NCI-H774 (cell line): ENCODE data around the gene CPTP.

Source experiments
- DNase-seq: peaks from one replicate; lab custom pipeline; 2025; lab: John Stamatoyannopoulos, UW

Gene CPTP

DNA sequence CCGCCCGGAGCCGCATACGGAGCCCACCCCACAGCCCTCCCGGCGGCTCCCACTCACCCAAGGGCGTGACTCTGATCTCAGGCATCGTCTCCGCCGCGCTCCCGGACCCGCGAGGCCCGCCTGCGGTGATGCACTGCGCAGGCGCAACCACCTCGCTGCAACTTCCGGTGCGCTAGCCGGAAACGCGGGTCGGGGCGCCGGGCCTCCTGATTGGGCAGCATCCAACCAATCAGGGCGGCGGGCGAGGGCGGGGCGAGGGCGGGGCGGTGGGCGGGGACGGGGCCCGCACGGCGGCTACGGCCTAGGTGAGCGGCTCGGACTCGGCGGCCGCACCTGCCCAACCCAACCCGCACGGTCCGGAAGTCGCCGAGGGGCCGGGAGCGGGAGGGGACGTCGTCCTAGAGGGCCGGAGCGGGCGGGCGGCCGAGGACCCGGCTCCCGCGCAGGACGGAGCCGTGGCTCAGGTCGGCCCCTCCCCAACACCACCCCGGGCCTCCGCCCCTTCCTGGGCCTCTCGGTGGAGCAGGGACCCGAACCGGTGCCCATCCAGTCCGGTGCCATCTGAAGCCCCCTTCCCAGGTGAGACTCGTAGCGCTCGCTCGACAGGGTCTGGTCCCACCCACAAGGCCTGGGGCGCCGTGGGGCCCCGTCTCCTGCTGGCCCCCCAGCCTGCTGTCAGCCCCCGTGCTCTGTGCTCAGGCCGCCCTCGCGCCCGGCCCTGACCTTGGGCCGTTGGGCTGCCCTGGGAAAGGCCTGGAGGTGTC lies at the start of gene CPTP, which contains the start of gene INTS11:
CPTP (plus strand) TSS at position 279 of the 764 bp plus-strand sequence. CDS start 2,109 bp downstream, outside the sequence.
INTS11 (minus strand) TSS at position 137 of the 764 bp plus-strand sequence; CDS start at position 85, 52 bp downstream.
- DNase-seq: peak; percentile 73

DNA sequence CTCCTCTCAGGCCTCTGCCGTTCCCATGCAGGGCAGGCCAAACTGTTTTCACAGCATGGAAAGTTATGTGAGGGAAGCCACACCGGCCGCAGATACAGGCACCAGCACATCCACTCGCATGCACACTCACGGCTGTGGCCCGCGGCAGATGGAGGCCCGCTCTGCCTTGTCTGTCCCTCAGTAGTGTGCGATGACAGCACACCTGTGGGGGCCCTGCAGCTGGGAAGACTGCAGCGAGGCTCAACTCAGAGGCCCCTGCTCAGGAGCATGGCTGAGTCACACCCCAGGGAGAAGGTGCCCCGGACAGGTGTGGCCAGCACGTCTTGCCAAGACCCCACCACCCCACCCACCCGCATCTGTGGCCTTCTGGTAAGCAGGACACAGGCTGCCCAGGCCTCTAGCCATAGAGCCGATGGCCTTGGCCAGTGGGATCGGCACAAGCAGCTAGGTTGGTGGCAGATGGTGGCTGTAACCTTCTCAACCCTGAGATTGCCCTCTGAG lies 49.6 kb upstream of the CPTP start:
- DNase-seq: no peak

DNA sequence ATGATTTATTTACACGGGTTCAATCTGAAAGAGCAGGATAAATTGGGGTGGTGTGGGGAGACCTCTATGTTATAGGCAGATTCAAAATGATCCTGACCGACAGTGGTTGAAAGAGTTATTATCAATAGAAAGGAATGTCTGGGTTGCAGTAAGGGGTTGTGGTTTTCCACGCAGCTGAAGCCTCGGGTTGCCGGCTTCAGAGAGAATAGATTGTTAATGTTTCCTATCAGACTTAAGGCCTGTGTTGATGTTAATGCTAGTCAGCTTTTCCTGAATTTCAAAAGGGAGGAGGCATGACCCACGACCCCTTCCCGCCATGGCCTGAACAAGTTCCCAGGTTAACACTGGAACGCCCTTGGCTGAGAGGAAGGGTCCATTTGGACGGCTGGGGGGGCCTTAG lies 48.8 kb upstream of the CPTP start:
- no peak for DNase-seq

DNA sequence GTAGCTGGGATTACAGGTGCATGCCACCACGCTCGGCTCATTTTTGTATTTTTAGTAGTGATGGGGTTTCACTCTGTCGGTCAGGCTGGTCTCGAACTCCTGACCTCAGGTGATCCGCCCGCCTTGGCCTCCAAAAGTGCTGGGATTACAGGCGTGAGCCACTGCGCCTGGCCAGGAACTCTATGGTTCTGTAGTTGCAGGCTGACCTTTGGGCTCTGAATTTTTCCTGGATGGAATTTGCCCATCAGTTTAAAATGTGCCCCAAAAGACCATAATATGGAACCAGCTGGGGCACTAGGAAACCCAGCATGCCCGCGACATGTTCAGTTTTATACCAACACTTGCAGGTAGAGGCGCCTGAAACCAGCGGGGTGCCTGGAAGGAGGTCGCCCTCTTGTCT lies 46.0 kb upstream of the CPTP start:
- DNase-seq: no peak

DNA sequence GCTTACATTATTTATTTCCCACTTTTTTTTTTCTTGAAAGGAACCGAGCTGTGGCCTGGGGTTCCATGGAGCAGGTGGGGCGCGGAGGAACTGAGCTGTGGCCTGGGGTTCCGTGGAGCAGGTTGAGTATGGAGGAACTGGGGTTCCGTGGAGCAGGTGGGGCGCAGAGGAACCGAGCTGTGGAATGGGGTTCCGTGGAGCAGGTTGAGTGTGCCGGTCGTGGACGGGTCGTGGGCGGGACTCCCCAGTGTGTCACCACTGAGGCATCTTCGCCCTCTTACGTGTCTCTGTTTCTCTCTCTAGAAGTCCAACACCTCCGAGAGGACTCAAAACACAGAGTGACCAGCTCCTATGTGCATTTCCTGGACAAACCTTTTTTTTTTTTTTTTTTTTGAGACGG lies 45.6 kb upstream of the CPTP start:
- DNase-seq: no peak

DNA sequence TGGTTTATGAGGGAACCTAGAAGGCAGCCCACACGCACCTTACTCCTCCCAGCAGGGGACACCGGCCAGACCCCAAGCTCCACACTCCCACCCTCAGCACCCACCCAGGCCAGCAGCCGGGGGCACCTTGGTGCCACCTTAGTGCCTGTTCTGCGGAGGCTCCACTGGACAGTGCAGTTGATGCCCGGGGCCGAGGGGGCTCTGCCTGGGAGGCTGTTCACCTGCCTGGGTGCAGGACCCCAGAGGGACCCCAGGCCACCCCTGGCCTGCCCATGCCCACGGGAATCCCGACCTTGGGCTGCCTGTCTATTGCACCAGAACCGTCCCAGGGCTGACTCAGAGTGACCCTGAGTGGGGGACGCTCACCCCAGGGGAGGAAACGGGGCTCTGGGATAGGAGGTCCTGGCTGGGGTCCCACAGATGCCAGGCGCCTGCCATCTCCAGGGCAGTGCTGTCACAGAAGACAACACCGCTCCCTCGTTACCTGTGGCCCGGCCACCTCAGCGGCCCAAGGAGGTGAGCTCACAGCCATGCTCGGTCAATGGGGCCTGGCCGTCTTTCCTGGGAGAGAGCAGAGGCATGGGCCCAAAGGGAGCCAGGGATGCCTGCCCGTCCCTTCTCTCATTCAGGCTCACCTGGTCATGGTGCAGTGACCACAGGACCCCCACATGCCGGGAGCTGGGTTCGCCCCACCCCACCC lies 43.7 kb upstream of the CPTP start:
- no peak for DNase-seq

DNA sequence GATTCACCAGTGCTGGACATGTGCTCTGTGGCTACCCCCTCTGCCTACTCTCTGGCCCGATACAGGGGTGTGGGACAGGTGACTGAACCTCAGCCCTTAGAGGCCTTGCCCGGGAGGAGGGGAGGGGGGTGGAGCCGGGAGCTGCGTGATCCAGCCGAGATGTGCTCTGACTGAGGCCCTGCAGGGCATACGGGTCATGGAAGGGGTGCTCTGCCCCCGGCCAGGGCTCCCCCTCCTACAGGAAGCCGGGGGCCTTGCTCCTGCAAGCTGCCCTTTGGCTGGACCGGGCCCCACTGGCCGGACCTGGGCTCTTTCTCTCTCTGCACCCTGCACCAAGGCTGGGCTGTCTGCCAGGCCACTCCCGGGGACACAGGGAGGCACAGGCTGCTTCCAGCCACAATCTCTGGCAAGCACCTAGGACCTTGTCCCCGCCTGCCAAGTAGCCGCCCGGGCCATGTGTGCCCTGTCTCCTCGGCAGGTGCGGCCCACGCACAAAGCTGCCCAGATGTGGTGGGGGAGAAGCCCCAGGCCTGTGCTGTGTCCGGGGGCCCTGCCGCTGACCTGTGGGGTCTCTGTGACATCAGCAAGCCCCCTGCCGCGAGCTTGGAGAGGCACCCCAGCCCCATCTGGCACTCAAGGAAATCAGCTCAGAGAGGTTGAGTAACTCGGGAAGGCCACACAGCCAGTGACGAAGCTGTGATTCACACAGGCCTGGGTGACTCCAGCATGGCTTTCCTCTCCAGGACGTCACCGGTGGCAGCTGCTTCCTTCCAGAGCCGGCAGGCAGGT lies 42.9 kb upstream of the CPTP start:
- DNase-seq: no peak

DNA sequence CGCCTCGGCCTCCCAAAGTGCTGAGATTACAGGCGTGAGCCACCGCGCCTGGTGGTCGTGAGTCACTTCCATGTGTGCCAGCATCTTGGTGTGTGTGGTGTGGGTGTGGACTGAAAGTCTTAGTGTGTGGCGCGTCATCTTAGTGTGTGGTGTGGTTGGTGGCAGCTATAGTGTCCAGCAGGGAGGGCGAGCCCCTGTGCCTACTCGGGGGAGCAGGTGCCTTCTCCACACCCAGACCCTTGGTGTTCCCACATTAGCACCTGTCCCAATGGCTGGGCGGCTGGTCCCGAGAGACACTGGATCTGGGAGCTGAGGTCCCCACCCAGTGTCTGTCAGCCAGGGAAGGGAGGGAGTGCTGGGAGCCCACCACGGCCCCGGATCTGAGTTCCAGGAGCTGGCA lies 41.6 kb upstream of the CPTP start:
- DNase-seq: no peak

DNA sequence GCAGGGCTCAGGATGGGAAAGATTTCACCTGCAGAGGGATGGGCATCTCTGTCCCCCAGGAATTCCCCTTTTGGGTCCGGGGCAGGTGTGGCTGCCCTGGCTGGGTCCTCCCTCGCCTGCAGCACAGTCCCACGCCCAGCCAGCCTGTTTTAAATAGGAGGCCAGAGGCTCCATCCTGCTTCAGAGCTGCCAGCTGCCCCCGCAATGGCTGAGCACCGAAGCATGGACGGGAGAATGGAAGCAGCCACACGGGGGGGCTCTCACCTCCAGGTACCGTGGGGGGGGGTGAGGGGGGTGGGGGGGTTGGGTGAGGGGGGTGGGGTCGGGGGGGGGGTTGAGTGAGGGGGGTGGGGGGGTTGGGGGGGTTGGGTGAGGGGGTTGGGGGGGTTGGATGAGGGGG lies 40.8 kb upstream of the CPTP start:
- DNase-seq: no peak

DNA sequence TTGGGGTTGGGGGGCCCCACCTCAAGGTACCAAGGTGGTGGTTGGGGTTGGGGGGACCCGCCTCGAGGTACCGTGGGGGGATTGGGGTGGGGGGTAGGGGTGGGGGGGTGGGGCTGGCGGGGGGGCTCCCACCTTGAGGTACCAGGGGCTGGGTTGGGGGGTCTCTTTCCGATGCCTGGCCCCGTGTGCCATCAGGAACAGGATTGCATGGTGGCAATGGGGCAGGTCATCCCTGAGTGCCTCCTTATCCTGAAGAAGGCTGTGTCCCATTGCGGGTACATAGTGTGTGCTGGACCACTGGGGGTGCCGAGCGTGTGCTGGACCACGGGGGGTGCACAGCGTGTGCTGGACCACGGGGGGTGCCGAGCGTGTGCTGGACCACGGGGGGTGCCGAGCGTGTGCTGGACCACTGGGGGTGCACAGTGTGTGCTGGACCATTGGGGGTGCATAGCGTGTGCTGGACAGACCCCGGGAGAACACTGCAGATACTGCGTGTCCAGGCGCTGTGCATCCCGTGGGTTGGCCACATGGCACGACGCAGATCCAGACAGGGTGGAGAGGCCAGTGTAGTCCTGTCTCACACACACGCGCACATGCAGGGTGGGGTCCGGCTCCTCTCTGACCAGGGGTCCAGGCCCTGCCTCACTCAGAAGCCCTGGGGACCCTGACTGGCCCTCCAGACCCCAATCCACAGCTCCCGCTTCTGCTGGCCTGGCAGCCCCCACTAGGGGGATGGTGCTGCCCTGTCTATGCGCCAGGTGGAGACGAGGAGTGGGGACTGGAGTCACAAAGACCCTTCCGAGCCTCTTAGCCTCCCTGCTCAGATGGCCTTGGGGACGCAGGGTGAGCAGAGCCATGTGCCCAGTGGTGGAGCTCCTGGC lies 40.1 kb upstream of the CPTP start:
- DNase-seq: no peak

DNA sequence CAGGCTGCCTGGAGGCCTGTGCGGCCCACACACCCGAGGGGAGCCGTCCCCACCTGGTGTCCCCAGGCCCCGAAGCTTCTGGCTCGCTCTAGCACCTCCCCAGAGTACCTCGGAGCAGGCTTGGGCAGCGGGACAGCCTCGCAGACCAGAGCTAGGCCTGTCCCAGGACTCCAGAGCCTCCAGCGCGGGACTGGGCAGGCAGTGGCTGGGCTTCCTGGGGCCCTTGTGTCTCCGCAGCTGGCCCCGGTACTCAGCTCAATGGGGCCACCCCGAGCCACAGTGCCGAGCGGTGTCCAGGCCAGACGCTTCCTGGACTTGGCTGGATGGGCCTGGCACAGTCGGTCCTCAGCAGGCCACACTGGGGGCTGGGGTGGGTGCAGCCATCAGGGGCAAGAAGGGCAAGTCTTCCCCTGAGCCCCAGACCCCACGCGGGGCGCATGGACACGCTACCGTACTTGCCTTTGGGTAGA lies 39.5 kb upstream of the CPTP start:
- no peak for DNase-seq

DNA sequence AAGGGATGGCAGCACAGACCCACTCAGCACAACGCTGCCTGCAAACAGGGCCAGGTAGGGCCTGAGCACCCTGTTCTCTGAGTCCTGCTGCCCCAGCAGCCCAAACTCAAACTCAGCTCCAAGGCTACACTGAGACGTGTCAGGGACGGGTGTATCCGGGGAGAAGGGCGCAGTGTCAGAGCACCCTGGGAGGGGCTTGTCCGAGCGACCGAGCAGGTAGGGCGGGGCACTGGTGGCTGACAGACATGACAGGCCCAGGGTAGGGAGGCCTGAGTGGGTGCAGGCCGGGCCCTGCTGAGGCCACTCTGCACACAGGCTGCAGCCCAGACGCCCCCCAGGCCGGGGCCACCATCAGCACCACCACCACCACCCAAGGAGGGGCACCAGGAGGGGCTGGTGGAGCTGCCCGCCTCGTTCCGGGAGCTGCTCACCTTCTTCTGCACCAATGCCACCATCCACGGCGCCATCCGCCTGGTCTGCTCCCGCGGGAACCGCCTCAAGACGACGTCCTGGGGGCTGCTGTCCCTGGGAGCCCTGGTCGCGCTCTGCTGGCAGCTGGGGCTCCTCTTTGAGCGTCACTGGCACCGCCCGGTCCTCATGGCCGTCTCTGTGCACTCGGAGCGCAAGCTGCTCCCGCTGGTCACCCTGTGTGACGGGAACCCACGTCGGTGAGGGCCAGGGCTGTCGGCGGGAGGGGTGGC lies 38.8 kb upstream of the CPTP start:
- DNase-seq: no peak

DNA sequence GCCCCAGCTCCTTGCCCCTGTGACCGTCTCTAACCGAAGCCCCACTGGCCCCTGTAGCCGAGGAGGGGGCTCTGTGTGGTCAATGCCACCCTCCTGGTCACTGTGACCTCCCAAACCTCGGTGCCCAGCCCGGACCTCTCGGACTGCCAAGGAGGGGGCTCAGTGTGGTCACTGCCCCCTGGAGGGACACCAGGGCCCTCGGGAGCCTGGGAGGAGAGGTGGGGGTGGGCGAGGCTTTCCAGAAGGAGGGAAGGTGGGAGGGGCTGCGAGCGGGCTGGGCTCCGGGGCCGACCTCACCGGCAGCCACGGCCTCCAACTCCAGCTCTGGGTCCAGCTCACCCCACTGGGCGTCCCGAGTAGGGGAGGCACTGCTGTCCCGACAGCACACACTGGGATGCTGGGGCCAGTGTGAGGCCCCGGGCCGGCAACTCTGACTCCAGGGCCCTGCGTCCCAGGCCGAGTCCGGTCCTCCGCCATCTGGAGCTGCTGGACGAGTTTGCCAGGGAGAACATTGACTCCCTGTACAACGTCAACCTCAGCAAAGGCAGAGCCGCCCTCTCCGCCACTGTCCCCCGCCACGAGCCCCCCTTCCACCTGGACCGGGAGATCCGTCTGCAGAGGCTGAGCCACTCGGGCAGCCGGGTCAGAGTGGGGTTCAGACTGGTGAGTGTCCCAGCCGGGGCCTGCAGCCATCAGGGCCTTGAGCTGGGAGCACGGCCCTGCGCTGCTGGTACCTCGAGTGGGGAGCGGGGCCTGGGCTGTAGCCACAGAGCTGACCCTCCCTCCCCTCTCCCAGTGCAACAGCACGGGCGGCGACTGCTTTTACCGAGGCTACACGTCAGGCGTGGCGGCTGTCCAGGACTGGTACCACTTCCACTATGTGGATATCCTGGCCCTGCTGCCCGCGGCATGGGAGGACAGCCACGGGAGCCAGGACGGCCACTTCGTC lies 38.0 kb upstream of the CPTP start:
- DNase-seq: no peak

DNA sequence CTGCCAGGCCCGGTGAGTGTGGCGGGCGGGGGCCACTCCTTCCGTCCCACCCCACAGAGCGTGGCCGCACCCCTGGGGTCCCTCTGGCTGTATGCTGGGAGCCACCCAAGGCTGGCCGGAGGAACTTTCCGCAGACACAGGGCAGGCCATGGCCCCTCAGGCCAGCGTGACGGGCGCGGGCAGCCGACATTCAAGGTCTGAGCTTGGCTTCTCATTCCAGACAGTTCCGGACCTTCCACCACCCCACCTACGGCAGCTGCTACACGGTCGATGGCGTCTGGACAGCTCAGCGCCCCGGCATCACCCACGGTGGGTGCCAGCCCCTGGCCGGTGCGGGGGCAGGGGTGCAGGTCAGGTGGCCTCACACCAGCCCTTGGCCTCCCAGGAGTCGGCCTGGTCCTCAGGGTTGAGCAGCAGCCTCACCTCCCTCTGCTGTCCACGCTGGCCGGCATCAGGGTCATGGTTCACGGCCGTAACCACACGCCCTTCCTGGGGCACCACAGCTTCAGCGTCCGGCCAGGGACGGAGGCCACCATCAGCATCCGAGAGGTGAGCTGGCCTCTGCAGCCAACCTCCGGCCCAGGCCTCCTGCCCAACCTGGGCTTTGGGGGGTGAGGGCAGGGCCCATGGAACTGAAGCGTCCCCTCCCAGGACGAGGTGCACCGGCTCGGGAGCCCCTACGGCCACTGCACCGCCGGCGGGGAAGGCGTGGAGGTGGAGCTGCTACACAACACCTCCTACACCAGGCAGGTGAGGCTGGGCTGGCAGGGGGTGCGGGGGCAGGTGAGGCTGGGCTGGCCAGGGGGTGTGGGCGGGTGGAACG lies 37.1 kb upstream of the CPTP start:
- no peak for DNase-seq

DNA sequence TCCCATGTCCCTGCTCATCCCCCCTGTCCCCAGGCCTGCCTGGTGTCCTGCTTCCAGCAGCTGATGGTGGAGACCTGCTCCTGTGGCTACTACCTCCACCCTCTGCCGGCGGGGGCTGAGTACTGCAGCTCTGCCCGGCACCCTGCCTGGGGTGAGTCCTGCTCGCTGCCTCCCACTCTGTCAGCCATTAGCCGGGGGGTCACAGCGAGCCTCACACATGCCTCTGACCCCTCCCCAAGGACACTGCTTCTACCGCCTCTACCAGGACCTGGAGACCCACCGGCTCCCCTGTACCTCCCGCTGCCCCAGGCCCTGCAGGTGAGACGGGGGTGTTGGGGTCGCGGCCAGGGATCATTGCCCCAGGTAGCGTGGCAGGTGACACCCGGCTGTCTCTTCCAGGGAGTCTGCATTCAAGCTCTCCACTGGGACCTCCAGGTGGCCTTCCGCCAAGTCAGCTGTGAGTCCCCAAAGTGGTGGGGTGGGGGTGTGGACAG lies 34.3 kb upstream of the CPTP start:
- DNase-seq: peak; percentile 6

DNA sequence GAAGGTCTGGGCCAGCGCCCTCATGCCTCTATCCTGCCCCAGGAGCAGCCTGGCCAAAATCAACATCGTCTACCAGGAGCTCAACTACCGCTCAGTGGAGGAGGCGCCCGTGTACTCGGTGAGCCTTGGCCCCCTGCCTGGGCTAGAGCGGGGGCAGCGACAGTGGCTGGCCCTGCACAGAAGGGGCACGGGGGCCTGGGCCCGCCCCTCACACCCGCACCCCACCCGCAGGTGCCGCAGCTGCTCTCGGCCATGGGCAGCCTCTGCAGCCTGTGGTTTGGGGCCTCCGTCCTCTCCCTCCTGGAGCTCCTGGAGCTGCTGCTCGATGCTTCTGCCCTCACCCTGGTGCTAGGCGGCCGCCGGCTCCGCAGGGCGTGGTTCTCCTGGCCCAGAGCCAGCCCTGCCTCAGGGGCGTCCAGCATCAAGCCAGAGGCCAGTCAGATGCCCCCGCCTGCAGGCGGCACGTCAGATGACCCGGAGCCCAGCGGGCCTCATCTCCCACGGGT lies 33.5 kb upstream of the CPTP start:
- DNase-seq: no peak

DNA sequence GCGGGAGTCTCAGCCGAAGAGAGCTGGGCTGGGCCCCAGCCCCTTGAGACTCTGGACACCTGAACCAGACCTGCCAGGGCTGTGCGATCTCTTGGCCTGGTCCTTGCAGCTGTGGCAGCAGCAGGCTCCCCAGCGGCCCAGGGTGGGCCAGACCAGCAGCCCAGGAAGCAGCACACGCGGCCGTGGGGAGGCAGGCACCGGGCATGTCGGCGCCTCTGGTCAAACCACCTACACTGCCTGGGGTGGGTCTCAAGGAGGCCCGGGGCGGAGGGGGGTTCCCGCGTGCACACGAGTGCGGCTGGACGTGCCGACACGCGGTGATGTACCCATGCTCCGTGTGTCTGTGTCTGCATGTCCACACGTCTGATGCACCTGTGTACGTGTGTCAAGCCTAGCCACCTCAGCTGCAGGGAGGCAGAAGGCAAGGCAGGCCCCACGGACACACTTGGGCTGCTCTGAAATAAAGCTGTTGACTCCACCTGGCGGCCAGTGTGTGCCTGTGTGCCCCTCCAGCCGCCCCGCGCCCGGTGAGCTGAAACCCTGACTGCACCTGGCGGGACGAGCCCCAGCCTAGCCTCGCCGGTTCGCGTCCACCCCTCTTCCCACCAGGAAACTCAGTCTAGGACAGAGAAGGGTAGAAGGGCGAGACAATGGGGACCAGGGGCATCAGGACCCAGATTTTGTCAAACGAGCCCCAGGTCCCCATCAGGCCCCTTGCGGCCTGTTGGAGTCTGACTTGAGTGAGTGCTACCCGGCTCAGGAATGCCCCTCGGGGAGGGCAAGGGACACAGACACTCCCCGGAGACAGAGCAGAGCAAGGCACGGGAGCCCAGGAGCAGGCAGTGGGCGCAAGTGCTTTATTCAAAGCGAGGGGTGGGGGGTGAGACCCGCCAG lies 32.8 kb upstream of the CPTP start:
- DNase-seq: peak; percentile 14
